Measurements from ENCODE around the gene ECT2L. TPM values are rescaled to one million over a fixed set of nuclear protein-coding genes. Genes with fewer than 3 reads are reported as not detected.

Gene ECT2L
- total and polyA plus RNA-seq, 2 experiments from 2014 or later, result 0.03 to 0.15 TPM

DNA sequence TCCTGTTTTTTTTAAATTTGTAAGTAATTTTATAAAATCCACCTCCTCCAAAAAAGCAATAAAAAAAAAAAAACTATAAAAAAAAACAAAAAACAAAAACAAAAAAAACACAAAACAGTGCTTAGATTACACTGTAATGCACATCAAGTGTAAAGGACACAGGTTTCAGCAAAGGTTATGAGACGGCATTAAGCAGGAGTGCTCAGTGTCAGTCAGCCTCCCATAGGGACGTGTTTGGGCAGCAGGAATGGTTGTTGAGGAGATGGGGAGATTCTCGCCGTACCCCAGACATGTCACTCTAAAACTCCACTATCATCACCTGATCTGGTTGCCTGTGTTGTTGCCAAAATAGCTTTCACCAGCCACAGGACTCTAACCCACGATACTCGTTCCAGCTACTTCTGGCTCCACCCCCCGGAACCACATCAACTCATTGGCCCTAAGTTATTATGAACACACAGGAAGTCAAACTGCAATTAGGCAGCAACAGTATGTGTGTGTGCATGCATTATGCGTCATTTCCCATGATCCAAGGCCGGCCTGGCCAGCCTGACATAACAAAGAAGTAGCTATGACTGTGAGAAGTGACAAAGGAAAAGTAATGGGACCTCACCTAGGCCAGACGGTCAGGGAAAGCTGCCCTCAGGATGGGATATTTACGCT, 28.7 kb downstream of the ECT2L start:
- Histone ChIP-seq H3K4me3 (no peak overlapping the region), H2AFZ (peak overlapping the region; percentile 69)
- ATAC-seq, result no peak

More for the DNA sequence above, 28.7 kb downstream of the ECT2L start:
- Mint-ChIP-seq H3K4me1 (peaks cover 13% of the 10 kb centered on the region), H3K9me3 (no peaks in the 10 kb centered on the region), H3K4me3 (no peak overlapping the region), H3K27me3 (ENCODE audit: insufficient read depth, low read depth, poor library complexity) (peaks cover 3% of the 10 kb centered on the region), H3K27ac (peak overlapping the region; percentile 16; the same call in 1 of the 2 replicates), H3K36me3 (ENCODE audit: low read depth) (no peaks in the 10 kb centered on the region)
- H3K79me2 ChIP-seq (replicated peaks; ENCODE audit: insufficient read depth), result no peaks in the 10 kb centered on the region
- H3K4me2 ChIP-seq, result no peak overlapping the region
- 0 out of 2 replicates have a peak, but pooled peaks cover 4% of the 10 kb centered on the region for H3K9me2 ChIP-seq (ENCODE audit: insufficient read depth)
- no peak for DNase-seq (ENCODE audit: low spot score)
- H3F3A ChIP-seq (replicated peaks; ENCODE audit: low read depth), result no peaks in the 10 kb centered on the region
- no peaks in the 10 kb centered on the region for H4K20me1 ChIP-seq (replicated peaks; ENCODE audit: insufficient read depth)
- no peaks in the 10 kb centered on the region for H3K36me3 ChIP-seq (ENCODE audit: insufficient read depth)
- no peak overlapping the region for H3K27ac ChIP-seq (ENCODE audit: low read depth)
- H3K27me3 ChIP-seq (ENCODE audit: insufficient read depth), result no peaks in the 10 kb centered on the region
- H3K4me1 ChIP-seq (ENCODE audit: insufficient read depth), result peaks cover 15% of the 10 kb centered on the region
- TF ChIP-seq ZNF331 (CRISPR knock-in tag; IDR thresholded peaks at IDR 0.05; ENCODE audit: low read depth), result no peak
- TF ChIP-seq, protein P1, sequence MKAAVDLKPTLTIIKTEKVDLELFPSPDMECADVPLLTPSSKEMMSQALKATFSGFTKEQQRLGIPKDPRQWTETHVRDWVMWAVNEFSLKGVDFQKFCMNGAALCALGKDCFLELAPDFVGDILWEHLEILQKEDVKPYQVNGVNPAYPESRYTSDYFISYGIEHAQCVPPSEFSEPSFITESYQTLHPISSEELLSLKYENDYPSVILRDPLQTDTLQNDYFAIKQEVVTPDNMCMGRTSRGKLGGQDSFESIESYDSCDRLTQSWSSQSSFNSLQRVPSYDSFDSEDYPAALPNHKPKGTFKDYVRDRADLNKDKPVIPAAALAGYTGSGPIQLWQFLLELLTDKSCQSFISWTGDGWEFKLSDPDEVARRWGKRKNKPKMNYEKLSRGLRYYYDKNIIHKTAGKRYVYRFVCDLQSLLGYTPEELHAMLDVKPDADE (IDR thresholded peaks at IDR 0.05), result no peak
- no peak for TF ChIP-seq JUNB (IDR thresholded peaks at IDR 0.05; ENCODE audit: unreplicated experiment)
- TF ChIP-seq, protein P2, sequence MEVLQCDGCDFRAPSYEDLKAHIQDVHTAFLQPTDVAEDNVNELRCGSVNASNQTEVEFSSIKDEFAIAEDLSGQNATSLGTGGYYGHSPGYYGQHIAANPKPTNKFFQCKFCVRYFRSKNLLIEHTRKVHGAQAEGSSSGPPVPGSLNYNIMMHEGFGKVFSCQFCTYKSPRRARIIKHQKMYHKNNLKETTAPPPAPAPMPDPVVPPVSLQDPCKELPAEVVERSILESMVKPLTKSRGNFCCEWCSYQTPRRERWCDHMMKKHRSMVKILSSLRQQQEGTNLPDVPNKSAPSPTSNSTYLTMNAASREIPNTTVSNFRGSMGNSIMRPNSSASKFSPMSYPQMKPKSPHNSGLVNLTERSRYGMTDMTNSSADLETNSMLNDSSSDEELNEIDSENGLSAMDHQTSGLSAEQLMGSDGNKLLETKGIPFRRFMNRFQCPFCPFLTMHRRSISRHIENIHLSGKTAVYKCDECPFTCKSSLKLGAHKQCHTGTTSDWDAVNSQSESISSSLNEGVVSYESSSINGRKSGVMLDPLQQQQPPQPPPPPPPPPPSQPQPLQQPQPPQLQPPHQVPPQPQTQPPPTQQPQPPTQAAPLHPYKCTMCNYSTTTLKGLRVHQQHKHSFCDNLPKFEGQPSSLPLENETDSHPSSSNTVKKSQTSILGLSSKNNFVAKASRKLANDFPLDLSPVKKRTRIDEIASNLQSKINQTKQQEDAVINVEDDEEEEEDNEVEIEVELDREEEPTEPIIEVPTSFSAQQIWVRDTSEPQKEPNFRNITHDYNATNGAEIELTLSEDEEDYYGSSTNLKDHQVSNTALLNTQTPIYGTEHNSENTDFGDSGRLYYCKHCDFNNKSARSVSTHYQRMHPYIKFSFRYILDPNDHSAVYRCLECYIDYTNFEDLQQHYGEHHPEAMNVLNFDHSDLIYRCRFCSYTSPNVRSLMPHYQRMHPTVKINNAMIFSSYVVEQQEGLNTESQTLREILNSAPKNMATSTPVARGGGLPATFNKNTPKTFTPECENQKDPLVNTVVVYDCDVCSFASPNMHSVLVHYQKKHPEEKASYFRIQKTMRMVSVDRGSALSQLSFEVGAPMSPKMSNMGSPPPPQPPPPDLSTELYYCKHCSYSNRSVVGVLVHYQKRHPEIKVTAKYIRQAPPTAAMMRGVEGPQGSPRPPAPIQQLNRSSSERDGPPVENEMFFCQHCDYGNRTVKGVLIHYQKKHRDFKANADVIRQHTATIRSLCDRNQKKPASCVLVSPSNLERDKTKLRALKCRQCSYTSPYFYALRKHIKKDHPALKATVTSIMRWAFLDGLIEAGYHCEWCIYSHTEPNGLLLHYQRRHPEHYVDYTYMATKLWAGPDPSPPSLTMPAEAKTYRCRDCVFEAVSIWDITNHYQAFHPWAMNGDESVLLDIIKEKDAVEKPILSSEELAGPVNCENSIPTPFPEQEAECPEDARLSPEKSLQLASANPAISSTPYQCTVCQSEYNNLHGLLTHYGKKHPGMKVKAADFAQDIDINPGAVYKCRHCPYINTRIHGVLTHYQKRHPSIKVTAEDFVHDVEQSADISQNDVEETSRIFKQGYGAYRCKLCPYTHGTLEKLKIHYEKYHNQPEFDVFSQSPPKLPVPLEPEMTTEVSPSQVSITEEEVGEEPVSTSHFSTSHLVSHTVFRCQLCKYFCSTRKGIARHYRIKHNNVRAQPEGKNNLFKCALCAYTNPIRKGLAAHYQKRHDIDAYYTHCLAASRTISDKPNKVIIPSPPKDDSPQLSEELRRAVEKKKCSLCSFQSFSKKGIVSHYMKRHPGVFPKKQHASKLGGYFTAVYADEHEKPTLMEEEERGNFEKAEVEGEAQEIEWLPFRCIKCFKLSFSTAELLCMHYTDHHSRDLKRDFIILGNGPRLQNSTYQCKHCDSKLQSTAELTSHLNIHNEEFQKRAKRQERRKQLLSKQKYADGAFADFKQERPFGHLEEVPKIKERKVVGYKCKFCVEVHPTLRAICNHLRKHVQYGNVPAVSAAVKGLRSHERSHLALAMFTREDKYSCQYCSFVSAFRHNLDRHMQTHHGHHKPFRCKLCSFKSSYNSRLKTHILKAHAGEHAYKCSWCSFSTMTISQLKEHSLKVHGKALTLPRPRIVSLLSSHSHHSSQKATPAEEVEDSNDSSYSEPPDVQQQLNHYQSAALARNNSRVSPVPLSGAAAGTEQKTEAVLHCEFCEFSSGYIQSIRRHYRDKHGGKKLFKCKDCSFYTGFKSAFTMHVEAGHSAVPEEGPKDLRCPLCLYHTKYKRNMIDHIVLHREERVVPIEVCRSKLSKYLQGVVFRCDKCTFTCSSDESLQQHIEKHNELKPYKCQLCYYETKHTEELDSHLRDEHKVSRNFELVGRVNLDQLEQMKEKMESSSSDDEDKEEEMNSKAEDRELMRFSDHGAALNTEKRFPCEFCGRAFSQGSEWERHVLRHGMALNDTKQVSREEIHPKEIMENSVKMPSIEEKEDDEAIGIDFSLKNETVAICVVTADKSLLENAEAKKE (CRISPR knock-in tag; IDR thresholded peaks at IDR 0.05), result no peak
